ENCODE measurements around the gene SKIC8.

DNA sequence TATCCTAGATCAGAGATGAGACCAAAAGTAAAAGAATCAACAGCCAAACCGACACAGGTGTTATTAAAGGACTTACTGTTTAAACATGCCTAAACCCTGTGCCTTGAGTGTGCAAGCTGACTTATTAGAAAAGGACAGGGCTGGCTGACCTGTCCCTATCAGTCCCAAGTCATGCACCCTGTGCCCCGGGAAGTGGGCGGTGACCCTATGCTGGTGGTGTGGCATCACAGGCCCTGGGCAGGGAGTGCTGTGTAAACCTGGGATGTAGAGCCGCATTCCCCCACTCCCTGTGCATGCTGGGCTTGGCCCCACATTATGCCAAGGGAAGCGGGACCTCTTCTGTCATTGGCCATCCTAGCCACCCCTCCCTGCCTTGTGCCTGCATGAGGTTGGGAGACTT, 24.4 kb downstream of the SKIC8 start:
- TF ChIP-seq EZH2 (IDR thresholded peaks at IDR 0.05; ENCODE audit: borderline replicate concordance, low read length): no peak
- TF ChIP-seq, protein P1, sequence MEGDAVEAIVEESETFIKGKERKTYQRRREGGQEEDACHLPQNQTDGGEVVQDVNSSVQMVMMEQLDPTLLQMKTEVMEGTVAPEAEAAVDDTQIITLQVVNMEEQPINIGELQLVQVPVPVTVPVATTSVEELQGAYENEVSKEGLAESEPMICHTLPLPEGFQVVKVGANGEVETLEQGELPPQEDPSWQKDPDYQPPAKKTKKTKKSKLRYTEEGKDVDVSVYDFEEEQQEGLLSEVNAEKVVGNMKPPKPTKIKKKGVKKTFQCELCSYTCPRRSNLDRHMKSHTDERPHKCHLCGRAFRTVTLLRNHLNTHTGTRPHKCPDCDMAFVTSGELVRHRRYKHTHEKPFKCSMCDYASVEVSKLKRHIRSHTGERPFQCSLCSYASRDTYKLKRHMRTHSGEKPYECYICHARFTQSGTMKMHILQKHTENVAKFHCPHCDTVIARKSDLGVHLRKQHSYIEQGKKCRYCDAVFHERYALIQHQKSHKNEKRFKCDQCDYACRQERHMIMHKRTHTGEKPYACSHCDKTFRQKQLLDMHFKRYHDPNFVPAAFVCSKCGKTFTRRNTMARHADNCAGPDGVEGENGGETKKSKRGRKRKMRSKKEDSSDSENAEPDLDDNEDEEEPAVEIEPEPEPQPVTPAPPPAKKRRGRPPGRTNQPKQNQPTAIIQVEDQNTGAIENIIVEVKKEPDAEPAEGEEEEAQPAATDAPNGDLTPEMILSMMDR (IDR thresholded peaks at IDR 0.05; ENCODE audit: low read length): no peak

Data from OCI-LY1 (cell line).